Motor neuron (in vitro differentiated cells): Measurements from ENCODE around the gene PACS1. TPM values are rescaled to one million over a fixed set of nuclear protein-coding genes. Genes with fewer than 3 reads are reported as not detected.

ENCODE experiments used
- ATAC-seq, 8 experiments: fragments of 200-7000 bp; cut with Tn5 transposase; replicated peaks in 6 of 8; 2 replicates each; pipeline ENCODE4 v1.8.0; 2021; ENCODE audit warnings: mild to moderate bottlenecking in 8 of 8, moderate library complexity in 8 of 8
- H3K27ac ChIP-seq, 2 donors: fragments of 250-450 bp; sonication (Bioruptor Pico); 2 replicates each; pipeline ENCODE4 v1.9.0; 2021; ENCODE audit warnings: antibody characterized with exemption in 2 of 2, mild to moderate bottlenecking in 2 of 2, moderate library complexity in 1 of 2
- H3K4me1 ChIP-seq, 2 donors: fragments of 250-450 bp; sonication (Bioruptor Pico); replicated peaks in 1 of 2; 2 replicates each; pipeline ENCODE4 v1.6.1; 2021; ENCODE audit warnings: antibody characterized with exemption in 2 of 2, mild to moderate bottlenecking in 2 of 2, moderate library complexity in 1 of 2
- H3K4me3 ChIP-seq, 5 donors: fragments of 250-450 bp; sonication (Bioruptor Pico); 2 replicates each; pipeline ENCODE4 v1.9.0; 2021; ENCODE audit warnings: antibody characterized with exemption in 5 of 5, mild to moderate bottlenecking in 5 of 5, moderate library complexity in 4 of 5
- WGBS, 10 experiments: fragments of 450-650 bp; shearing (Covaris generic); methylation state at CpG; one replicate each; pipeline ENCODE4 v1.0.0; 2022; 5-methylcytosine and 5-hydroxymethylcytosine counted together
- in situ Hi-C, 9 experiments: fragments of 400-800 bp; cut with MboI; loops; one replicate each; pipeline ENCODE4 v1.15.0; 2021; ENCODE audit warnings: low sequenced_read_pairs in 9 of 9, low pct_unique_long_range_greater_than_20kb in 2 of 9; ENCODE audit not compliant: unreplicated experiment in 9 of 9
- total RNA-seq, 8 experiments: library from RNA; unstranded; fragments of 300-600 nt; gene quantifications; 2 replicates each; pipeline versions ENCODE4 v1.2.3 to v1.2.4, GENCODE V29; 2022

The PACS1 gene
- total RNA-seq, 8 experiments from 2014 or later: 10.6 to 38.2 (median 21.7) TPM

DNA sequence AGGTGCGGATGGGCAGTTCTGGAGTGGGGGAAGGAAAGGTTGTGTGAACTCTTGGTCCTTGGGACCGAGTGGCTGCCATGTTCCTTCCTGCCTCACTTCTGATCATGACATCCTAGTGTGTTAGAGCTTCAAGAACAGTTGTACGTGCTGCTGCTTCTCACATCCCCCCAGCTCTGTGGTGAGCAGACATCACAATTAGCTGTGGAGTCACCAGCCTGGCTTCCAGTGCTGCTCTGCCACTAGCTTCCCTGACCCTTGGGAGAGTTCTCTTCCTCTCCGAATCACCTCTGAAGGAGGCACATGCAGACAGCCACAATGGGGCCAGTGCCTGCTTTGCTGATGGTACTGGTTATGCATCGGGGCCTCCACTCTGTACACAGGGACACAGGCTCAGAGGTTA, 192.1 kb downstream of the PACS1 start:
- Histone ChIP-seq H3K27ac (no peak overlapping the region), H3K4me1 (peaks cover 13 to 14% of the 10 kb centered on the region in 2 donors), H3K4me3 (no peak overlapping the region)
- in situ Hi-C loops: no loop called here
- ATAC-seq: no peak
- WGBS, 10 experiments: 60 to 100% (median 100%) methylated on average over 1 of the region's 5 CpGs; no CpG with 5 or more reads in 4 of the 10 experiments

DNA sequence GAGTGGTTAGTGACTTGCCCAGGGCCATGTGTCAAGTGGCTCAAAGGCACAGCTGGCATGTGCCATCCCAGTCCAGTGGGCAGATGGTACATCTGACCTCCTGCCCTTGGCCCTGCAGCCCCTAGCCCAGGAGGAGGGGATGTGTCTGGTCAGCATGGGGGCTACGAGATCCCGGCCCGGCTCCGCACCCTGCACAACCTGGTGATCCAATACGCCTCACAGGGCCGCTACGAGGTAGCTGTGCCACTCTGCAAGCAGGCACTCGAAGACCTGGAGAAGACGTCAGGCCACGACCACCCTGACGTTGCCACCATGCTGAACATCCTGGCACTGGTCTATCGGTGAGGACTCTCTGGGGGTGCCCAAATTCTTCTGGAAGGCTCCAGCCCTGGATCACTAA, 192.6 kb downstream of the PACS1 start:
- no peak for ATAC-seq
- in situ Hi-C loops: no loop called here
- H3K27ac ChIP-seq: no peak overlapping the region
- H3K4me3 ChIP-seq: no peak overlapping the region
- WGBS, 10 experiments: 93% methylated on average over 3 of the region's 12 CpGs; no CpG with 5 or more reads in 9 of the 10 experiments
- H3K4me1 ChIP-seq: peaks cover 13 to 14% of the 10 kb centered on the region in 2 donors

DNA sequence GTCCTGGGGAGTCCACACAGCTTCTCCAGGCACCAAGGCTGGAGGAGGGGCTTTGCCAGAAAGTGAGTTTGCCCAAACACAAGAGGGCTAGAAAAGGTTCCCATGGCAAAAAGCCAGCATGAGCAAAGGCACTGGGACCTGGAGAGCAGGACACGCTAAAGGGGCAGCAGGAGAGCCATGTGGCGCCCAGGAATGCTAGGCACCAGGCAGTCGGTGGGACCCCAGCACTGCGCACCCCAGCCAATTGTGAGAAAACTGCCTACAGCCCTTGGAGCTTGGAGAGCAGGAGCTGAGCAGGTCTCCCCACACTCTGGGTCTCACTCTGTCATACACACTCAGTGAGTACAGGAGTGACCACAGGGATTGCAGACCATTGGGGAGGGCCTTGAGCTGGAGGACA, 193.2 kb downstream of the PACS1 start:
- in situ Hi-C loops: no loop called here
- Histone ChIP-seq H3K27ac (no peak overlapping the region), H3K4me1 (peaks cover 13 to 14% of the 10 kb centered on the region in 2 donors), H3K4me3 (no peak overlapping the region)
- 80 to 83% methylated on average over 1 of the region's 4 CpGs; no CpG with 5 or more reads in 8 of the 10 experiments for WGBS, 10 experiments
- no peak for ATAC-seq

DNA sequence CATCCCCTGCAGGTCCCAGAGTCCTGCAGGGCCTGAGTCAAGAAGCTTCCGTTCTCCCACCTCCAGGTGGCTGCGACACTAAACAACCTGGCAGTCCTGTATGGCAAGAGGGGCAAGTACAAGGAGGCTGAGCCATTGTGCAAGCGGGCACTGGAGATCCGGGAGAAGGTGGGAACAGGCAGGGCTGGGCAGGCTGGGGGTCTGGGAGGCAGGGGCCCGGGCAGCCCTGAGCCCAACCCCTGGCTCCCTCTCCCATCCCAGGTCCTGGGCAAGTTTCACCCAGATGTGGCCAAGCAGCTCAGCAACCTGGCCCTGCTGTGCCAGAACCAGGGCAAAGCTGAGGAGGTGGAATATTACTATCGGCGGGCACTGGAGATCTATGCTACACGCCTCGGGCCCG, 193.7 kb downstream of the PACS1 start:
- Histone ChIP-seq H3K27ac (no peak overlapping the region), H3K4me3 (no peak overlapping the region), H3K4me1 (peaks cover 11% of the 10 kb centered on the region in 2 donors)
- in situ Hi-C loops: no loop called here
- no peak for ATAC-seq
- WGBS, 10 experiments: 80 to 100% methylated on average over 1 to 2 of the region's 10 CpGs; no CpG with 5 or more reads in 8 of the 10 experiments

DNA sequence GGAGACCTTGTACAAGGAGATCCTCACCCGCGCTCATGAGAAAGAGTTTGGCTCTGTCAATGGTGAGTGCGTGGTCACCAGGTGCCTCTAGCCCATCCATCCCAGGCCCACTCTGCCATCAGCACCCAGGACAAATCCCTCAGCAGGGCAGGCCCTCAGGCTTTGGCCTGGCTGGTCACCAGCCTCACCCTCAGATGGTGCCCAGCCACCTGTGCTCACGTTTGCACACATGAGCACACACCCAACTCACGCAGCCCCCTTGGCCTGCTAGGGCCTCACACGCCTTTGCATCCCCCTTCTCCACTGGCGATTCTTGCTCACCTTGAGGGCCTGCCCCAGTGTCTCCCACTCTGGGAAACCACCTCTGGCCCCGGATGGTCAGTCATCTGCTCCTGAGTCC, 194.3 kb downstream of the PACS1 start:
- 80 to 100% (median 93%) methylated on average over 1 to 3 of the region's 8 CpGs; no CpG with 5 or more reads in 7 of the 10 experiments for WGBS, 10 experiments
- H3K4me3 ChIP-seq: no peak overlapping the region
- no peak overlapping the region for H3K27ac ChIP-seq
- peaks cover 8 to 9% of the 10 kb centered on the region in 2 donors for H3K4me1 ChIP-seq
- in situ Hi-C loops: no loop called here
- no peak for ATAC-seq

DNA sequence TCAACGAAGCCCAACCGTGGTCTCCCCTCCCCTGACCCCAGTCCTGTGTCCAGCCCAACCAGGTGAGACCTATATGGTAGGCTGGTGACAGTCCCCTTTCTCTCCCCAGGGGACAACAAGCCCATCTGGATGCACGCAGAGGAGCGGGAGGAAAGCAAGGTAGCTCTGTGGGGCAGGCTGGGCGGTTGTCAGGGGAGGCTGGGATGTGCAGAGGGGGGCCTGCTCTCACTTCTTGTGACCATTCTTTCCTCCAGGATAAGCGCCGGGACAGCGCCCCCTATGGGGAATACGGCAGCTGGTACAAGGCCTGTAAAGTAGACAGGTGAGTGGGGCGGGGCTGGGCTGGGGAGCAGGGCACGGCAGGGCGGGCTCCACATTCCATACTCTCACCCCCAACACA, 194.8 kb downstream of the PACS1 start:
- no peak overlapping the region for H3K4me3 ChIP-seq
- 33% methylated on average over 1 of the region's 12 CpGs; no CpG with 5 or more reads in 9 of the 10 experiments for WGBS, 10 experiments
- peaks cover 13 to 14% of the 10 kb centered on the region in 2 donors for H3K4me1 ChIP-seq
- in situ Hi-C loops: no loop called here
- no peak for ATAC-seq
- H3K27ac ChIP-seq: no peak overlapping the region

DNA sequence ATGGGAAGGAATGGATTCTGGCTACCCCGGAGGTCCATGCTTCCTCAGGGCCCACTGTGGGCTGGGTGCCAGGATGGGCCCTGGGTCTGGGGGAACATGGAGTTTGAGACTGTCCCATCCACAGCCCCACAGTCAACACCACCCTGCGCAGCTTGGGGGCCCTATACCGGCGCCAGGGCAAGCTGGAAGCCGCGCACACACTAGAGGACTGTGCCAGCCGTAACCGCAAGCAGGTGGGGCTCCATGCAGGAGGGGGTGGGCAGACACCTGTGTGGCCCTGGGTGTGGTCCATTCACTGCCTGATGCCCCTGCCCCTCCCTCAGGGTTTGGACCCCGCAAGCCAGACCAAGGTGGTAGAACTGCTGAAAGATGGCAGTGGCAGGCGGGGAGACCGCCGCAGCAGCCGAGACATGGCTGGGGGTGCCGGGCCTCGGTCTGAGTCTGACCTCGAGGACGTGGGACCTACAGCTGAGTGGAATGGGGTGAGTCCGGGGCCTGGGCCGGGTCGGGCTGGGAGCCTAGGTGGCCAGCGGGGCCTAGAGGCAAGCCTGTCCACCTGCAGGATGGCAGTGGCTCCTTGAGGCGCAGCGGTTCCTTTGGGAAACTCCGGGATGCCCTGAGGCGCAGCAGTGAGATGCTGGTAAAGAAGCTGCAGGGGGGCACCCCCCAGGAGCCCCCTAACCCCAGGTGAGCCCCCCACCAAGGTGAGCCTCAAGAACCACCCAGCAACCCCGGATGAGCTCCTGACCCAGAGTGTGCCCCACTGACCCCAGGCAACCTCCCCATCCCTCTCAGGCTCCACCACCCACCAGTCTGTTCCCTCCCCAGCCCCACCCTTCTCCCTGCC, 195.7 kb downstream of the PACS1 start:
- ATAC-seq: no peak
- 80 to 100% (median 96%) methylated on average over 1 to 6 of the region's 26 CpGs; no CpG with 5 or more reads in 6 of the 10 experiments for WGBS, 10 experiments
- in situ Hi-C loops: no loop called here
- Histone ChIP-seq H3K4me1 (peaks cover 13 to 14% of the 10 kb centered on the region in 2 donors), H3K4me3 (no peak overlapping the region), H3K27ac (no peak overlapping the region)

DNA sequence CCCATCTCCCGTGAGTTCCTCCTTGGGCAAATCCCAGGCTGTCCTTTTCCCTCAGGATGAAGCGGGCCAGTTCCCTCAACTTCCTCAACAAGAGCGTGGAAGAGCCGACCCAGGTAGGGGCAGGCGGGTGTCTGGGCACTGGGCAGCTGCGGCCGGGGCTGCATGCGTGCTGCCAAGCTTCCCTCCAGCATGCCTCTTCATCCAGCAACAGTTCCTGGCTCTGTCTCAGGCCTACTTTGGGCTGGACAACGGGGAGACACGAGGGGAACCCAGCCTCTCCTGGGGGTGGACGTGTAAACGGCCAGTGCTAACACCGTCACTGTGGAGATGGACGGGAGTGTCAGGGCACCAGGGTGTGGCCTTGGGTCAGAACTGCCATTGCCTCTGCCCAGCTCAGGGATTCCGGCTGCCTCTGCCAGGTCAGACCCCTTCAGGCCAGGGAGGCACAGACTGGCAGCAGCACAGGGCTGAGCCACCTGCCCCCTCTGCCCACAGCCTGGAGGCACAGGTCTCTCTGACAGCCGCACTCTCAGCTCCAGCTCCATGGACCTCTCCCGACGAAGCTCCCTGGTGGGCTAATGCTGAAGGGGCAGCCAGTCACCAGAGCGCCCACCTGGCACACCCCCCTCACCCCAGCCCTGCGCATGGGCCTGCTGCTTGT, 196.4 kb downstream of the PACS1 start:
- ATAC-seq: no peak
- 70 to 100% (median 100%) methylated on average over 1 to 5 of the region's 20 CpGs; no CpG with 5 or more reads in 4 of the 10 experiments for WGBS, 10 experiments

DNA sequence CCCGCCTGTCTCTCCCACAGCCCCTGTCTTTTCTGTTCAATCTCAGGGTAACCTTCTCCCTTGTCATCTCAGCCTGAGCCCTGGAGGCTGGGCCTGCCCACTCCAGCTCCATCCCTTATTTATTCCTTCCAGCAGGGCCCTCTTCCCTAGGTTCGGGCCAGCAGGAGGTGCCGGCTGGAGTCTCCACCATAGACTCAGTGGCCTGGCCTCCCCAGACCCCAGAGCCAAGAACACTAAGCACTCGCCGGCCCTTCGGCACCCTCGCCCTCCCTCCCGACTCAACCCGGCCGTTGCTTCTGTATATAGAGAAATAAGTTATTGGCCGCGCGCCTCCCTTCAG, 196.9 kb downstream of the PACS1 start:
- H3K4me3 ChIP-seq: peak overlapping the region; percentile 68 to 94 (median 80)
- H3K27ac ChIP-seq: peak overlapping the region; percentile 76 to 99
- in situ Hi-C loops: no loop called here
- peak in 5 of 8 experiments; percentile 8 to 36 (median 11) for ATAC-seq
- peaks cover 13 to 14% of the 10 kb centered on the region in 2 donors for H3K4me1 ChIP-seq
- WGBS, 10 experiments: 18 to 39% (median 20%) methylated on average over 1 to 8 of the region's 13 CpGs; no CpG with 5 or more reads in 6 of the 10 experiments

More for the DNA sequence above, 196.4 kb downstream of the PACS1 start:
- peak overlapping the region; percentile 76 to 99 for H3K27ac ChIP-seq
- H3K4me3 ChIP-seq: peak overlapping the region in 3 of 5 donors; percentile 68 to 94 (median 79)
- H3K4me1 ChIP-seq: peaks cover 13 to 14% of the 10 kb centered on the region in 2 donors
- in situ Hi-C loops: no loop called here

DNA sequence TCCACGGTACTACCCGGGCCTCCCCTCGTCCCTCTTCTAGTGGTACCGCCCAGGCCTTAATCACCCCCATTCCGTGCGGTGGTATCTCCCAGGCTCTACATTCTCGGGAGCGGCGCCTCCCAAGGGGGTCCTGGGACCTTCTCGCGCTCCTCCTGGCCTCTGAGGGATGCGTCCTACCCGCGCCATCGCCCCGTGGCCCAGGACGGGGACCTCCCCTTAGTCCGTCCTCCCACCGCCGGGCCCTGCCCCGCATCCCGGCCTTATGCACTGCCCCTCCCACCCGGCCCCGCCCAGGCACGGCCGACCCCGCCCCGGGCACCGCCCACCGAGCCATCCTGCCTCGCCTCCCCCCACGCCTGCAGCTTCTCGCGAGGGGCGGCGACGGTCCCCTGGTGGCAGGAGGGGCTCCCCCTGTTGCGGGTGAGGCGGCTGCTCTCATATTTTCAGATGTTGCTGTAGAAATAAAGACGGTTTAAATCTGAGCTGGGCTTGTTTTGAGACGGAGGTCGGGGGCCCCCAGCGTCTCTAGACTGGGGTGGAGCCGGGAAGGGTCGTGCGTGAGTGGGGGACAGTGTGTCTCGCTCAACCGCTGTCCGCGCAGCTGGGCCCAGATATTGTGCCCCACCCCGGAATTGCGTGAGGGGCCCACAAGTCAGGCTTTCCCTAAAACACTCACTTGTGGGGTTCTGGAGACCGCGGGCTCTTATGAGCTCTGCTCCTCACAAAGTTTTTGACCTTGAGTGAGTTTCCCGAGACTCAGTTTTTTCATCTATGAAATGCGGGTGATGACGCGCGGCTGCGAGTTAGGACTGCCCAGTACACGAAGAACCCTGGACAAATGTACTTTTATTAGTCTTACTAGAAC, 197.5 kb downstream of the PACS1 start:
- H3K27ac ChIP-seq: peak overlapping the region; percentile 76 to 99
- peak; percentile 55 to 83 (median 77) for ATAC-seq

DNA sequence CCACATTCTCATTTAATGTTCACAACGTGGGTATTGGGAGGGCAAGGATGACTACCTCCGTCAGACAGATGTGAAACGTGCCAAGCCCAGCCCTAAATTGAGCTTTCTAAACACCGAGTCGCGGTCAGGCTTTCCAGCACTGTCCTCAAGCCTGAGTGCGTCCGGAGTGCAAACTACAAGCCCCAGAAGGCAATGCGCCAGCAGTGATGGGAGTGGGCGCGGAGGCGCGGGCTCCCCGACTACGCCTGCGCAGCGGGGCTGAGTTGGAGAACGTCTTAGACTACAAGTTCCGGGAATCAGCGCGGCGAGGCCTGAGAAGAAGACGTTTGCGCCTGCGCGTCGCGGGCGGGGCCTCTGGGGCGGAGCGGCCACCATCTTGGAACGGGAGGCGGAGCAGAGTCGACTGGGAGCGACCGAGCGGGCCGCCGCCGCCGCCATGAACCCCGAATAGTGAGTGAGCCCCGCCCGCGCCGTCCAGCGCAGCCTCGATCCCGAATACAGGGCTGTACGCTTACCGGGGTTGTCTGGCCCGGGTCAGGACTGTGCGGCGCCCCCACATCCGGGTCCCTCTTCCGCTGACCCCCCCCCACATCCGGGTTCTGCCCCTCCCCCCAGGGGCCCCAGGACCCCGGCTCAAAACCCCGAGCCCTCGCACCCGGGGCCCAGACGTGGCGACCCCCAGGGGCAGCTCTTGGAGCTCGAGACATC, 198.3 kb downstream of the PACS1 start, which contains the start of gene RAB1B:
Gene RAB1B, plus strand, starts transcription at position 396 of the 708 bp plus-strand sequence. Its CDS starts 41 bp downstream, at position 437.
- Histone ChIP-seq H3K4me1 (peaks cover 13 to 14% of the 10 kb centered on the region in 2 donors), H3K4me3 (peak within 1 kb of the TSS; percentile 68 to 94 (median 80)), H3K27ac (peak within 1 kb of the TSS; percentile 99)
- in situ Hi-C loops: no loop called here
- 0 to 4% (median 0%) methylated on average over 4 to 27 of the region's 64 CpGs; no CpG with 5 or more reads in 6 of the 10 experiments for WGBS, 10 experiments
- peak; percentile 68 to 82 (median 77) for ATAC-seq

More for the DNA sequence above, 197.5 kb downstream of the PACS1 start:
- WGBS, 10 experiments: 0 to 20% (median 2%) methylated on average over 1 to 11 of the region's 61 CpGs; no CpG with 5 or more reads in 6 of the 10 experiments
- Histone ChIP-seq H3K4me3 (peak overlapping the region; percentile 68 to 94 (median 80)), H3K4me1 (peaks cover 13 to 14% of the 10 kb centered on the region in 2 donors)
- in situ Hi-C loops: no loop called here
